MM.1S (cell line): ENCODE measurements around the gene PLD6.

Experiments used
- EZH2 ChIP-seq: fragments of 300-600 bp; sonication (generic); optimal IDR thresholded peaks from 2 replicates; pipeline ENCODE3; 2017; ENCODE audit warnings: low read depth, mild to moderate bottlenecking, antibody characterized with exemption, low read length, mixed read lengths
- EZH2phosphoT487 ChIP-seq: fragments of 300-600 bp; sonication (generic); IDR thresholded peaks from 2 replicates; pipeline ENCODE4 v1.6.1; 2018; ENCODE audit warnings: antibody characterized with exemption, low read length
- TF ChIP-seq, protein P1 (sequence below): fragments of 300-600 bp; sonication (generic); IDR thresholded peaks from 2 replicates; pipeline ENCODE4 v1.5.1; 2016; ENCODE audit warnings: antibody characterized with exemption, low read length, mixed read lengths

DNA sequence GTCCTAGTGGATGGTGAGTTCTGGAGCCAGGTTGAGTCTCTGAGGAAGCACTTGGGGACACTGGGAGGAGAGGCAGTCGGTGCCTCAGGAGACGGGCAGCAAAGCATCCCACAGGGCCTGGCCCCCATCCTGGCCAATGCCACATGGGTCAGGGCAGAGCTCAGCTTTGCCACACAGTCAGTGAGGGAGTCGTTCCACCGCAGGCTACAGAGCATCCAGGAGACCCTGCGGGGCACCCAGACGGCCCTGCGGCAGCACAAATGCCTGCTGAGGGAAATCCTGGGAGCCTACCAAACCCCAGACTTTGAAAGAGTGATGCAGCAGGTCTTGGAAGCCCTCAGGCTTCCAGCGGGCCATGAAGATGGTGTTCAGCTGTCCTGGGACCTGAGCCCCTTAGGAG lies 39.7 kb downstream of the PLD6 start:
- TF ChIP-seq, protein P1, sequence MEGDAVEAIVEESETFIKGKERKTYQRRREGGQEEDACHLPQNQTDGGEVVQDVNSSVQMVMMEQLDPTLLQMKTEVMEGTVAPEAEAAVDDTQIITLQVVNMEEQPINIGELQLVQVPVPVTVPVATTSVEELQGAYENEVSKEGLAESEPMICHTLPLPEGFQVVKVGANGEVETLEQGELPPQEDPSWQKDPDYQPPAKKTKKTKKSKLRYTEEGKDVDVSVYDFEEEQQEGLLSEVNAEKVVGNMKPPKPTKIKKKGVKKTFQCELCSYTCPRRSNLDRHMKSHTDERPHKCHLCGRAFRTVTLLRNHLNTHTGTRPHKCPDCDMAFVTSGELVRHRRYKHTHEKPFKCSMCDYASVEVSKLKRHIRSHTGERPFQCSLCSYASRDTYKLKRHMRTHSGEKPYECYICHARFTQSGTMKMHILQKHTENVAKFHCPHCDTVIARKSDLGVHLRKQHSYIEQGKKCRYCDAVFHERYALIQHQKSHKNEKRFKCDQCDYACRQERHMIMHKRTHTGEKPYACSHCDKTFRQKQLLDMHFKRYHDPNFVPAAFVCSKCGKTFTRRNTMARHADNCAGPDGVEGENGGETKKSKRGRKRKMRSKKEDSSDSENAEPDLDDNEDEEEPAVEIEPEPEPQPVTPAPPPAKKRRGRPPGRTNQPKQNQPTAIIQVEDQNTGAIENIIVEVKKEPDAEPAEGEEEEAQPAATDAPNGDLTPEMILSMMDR, result no peak
- TF ChIP-seq EZH2 (no peak), EZH2phosphoT487 (no peak)
